ENCODE results near the gene TMCO4.

Gene TMCO4

GRCh38 chr1:19776287-19776686 lies 23.4 kb downstream of the TMCO4 start:
- DNase-seq: no peak

- no peak for DNase-seq
Observed at GRCh38 chr1:19775831-19776230, 23.9 kb downstream of the TMCO4 start.

GRCh38 chr1:19775317-19775716 lies 24.4 kb downstream of the TMCO4 start:
- no peak for DNase-seq

DNA sequence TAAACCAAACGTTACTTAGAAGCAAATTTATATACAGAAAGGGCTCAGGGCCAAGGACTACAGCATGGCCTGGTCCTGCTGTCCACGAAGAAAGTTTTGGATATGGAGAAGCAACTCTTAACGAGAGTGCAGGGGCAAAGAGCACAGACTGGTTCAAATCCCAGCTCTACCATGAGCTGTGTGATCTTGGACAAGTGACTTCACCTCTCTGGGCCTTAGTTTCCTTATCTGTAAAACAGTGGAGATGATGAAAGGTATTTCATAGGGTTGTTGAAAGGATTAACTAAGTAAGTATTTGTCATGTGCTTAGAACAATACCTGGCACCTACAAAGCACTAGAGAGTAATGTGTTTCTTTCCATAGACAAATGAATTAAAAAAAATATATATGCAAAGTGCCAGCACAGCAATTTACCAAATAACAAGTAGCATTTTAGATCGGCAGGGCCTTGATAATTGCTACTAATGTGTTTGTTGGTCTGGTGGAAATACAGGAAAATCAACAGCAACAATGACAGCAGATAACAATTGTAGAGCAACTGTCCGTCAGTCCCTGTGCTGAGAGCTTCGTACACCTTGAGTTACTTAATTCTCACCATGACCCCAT lies 25.4 kb downstream of the TMCO4 start:
- DNase-seq: no peak

DNA sequence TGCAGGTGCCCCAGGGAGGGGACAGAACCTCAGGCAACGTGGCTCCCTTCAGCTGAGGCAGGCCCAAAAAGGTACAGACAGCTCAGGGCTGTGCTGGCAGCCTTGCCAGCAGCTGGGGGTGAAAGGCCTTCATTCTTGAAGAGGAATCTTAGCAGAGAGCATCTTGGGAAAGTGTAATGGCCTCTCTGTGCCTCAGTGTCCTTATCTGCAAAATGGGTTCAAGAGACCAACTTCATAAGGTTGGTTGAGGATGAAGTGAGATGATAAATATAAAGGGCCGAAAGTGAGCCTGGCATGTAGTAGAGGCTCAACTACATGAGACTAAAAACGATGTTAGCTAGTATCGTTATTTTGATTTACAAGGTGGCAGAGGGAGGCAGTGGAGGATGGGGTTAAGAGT lies 26.2 kb downstream of the TMCO4 start:
- DNase-seq: no peak

DNA sequence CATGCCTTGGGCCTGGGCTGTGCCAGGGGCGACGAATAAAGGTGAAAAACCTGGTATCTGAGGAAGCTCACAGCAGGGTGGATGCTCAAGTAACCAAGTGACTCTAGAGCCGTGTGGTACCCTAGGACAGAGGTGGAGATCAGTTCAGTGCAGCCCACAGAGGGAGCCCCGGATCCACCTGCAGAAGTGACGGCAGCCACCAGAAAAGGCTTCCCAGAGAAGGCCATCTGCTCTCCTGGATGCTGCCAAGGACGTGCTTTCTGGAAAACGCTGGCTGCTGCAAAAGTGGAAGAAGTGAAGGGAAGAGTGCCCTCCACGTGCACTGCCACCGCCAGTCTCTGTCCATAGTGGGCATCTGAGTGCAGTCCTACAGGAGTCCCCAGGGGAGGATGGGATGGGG lies 27.7 kb downstream of the TMCO4 start:
- no peak for DNase-seq

DNA sequence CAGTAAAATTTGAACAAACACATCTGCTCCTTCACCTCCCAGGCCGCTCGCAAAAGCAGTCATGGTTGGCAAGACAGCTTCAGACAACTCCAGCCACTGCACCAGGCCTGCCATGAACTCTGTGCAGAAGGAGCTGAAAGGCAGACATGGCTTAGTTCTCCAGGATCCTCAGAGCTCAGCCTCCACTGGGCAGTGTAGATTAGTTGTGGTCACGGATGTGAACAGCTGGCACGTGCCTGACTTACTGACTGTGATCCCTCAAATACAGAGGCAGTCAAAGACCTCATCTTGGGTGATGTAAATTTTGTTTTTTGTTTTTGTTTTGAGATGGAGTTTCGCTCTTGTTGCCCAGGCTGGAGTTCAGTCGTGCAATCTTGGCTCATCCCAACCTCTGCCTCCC lies 28.4 kb downstream of the TMCO4 start:
- no peak for DNase-seq

- DNase-seq: no peak
Observed at GRCh38 chr1:19770436-19771190, 29.1 kb downstream of the TMCO4 start.

GRCh38 chr1:19769211-19769932 lies 30.3 kb downstream of the TMCO4 start:
- no peak for DNase-seq

DNA sequence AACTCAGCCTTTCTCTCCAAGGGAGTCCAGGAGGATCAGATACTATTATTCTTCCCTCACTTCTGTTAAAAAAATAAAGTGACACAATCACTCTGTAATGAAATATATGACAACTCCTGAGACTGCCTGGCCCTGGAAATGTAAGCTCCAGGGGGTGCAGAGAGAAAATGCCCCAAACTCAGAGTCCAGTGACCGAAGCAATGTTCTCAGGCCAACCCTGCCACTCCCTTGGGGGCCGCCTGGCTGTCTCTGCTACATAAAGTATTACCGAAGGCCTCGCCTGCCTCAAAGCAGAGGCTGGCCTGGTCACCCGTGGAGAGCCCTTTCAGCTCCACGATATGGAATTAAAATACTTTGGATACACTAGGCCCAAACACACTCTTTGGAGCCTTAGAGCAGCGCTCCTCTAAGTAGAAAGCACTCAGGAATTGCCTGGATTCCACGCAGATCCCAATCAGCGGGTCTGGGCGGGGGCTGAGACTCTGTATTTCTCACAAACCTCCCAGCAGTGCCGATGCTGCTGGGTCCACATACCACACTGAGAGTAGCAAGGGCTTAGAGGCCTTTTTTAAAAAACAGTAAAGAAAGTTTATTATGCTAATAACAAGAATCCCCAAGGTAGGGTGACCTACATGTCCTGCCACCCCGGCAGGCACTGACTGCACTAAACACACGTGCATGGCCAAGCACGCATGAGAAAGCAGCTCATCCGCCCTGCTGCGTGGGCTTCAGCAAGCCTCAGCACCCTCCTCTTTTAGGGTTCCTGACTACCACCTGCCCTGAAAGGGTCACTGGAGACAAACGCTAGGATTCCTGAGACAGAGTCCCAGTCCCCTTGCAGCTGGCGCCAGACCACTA lies 31.1 kb downstream of the TMCO4 start:
- DNase-seq: no peak

GRCh38 chr1:19765623-19766022 lies 34.1 kb downstream of the TMCO4 start:
- DNase-seq: peak in 29 of 56 donors; percentile 4 to 75 (median 29)

GRCh38 chr1:19764848-19765247 lies 34.9 kb downstream of the TMCO4 start:
- no peak for DNase-seq

DNA sequence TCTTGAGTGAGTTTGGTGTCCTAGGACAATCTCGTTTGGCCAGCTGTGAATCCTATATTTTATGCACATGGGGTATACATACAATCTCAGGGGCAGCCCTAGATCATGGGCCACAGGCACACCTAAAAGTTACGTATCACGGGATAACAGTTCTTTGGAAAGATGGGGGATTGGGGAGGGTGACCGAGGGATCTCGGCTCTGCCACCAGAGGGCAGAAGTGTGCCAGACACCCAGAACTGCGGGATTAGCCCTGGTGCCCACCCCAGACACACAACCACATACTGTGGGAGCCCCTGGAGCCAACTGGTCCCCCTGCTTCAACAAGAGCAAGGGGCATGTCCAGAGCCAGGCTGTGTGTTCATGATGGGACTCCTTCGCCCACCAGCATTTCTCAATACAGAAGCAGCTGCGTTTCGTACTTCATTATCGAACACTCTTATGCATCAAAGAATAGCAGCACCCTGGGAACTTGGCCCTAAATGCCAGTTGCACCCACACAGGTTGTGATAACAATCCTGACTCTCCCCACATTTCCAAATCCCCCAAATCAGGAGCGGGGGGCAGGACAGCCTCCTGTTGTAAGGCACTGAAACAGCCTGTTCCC lies 37.4 kb downstream of the TMCO4 start:
- DNase-seq: peak in 3 of 56 donors; percentile 8 to 18 (median 11)

- DNase-seq: no peak
Observed at GRCh38 chr1:19759740-19760089, 40.0 kb downstream of the TMCO4 start.

DNA sequence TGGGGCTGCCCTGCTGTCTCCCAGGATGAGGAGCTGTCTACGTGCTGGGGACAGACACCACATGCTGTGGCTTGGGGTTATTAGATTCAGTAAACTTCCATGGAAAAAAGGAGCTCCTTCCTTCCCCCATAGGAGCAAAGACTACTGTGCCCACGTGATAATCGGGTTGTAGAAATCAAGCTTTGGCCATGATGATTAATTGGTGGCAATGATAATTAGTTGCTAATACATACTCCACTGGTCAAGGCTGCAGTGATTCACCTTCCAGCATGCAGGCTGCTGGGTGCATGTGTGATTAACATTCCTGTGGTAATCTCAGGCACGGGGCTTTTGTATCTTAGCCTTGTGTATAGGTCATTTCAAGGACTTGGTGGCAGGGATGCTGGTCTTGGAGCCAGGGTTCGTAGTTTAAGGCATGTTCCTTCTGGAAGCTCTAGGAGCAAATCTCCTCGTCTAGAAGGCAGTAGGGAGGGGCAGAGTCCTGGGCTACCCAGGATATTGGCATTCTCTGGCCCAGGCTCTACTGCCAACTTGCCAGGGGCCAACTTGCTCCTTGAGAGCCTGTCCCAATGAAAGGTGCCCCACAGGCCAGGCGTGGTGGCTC lies 41.4 kb downstream of the TMCO4 start:
- no peak for DNase-seq

- DNase-seq: no peak
Observed at GRCh38 chr1:19757641-19758040, 42.1 kb downstream of the TMCO4 start.

DNA sequence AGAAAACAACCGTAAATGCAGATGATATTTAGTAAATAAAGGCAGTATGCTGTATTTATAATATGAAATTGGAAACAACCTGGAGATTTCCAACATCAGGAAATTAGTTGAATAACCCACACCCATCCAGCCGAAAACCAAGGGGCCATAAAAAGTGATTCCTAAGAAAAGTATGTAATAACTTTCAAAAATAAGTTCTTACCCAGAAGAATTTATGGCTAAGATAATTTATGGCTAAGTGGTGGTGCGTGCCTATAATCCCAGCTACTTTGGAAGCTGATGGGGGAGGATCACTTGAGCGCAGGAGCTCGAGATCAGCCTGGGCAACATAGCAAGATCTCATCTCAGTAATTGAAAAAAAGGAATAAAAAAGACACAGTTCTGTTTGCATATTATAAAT lies 43.2 kb downstream of the TMCO4 start:
- no peak for DNase-seq

GRCh38 chr1:19754482-19754881 lies 45.2 kb downstream of the TMCO4 start:
- DNase-seq: no peak

GRCh38 chr1:19752083-19752696 lies 47.5 kb downstream of the TMCO4 start:
- DNase-seq: peak in 1 of 56 donors; percentile 8

DNA sequence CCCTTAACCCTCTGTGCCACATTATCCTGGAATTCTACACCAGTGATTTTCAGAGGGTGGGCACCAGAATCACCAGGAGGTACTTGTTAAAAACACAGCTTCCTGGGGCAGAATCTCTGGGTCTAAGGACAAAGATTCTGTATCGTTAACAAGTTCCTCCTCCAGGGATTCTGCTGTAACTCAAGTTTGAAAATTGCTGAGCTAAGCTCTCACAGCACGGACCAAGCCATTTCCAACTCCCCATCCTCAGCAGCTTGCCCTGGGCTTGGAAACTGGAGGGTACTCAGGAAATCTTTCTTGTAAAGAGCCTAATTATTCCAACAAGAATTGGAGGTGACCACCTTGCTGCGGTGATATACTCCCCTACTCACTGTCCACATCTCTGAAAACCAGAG lies 48.8 kb downstream of the TMCO4 start:
- no peak for DNase-seq

All from nucleus accumbens (tissue), 56 donors.